ENCODE results near the gene NRXN3. TPM values are rescaled to one million over a fixed set of nuclear protein-coding genes. Genes with fewer than 3 reads are reported as not detected.

Gene NRXN3
- polyA plus RNA-seq, 1 of the 3 experiments (the other 2 are of a cell fraction), result 1.6 TPM

DNA sequence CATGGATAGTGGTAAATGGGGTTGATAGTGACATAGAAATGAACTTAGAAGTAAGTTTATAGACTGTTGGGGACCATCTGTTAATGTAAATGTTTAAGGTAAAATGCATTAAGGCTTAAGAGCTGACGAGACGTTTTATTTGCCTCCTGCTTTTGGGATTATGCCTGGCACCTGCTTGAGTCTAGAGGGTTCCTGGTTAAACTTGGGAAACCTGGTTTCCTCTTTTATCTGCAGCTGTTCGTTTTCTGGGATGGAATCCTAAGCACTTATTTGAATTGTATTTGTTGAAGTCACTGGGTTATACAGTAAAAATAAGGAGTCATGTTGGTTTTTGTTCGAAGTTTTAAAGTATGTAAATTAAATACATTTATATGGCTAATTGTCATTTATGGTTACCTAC lies 914.7 kb downstream of the NRXN3 start:
- Histone ChIP-seq H3K36me3 (replicated peaks in 1 of 2; ENCODE audit: control insufficient read depth in 1 of 2, insufficient read depth in 2 of 2, low read length in 1 of 2) (no peaks in the 10 kb centered on the region), H3K4me2 (no peak overlapping the region), H2AFZ (ENCODE audit: low read depth) (no peak overlapping the region), H3K4me3 (ENCODE audit: low read depth in 2 of 2, low read length in 1 of 2) (no peak overlapping the region), H3K27me3 (ENCODE audit: insufficient read depth) (no peaks in the 10 kb centered on the region), H3F3A (replicated peaks; ENCODE audit: insufficient read depth) (no peaks in the 10 kb centered on the region), H3K9me3 (no peaks in the 10 kb centered on the region), H3K79me2 (ENCODE audit: insufficient read depth) (no peaks in the 10 kb centered on the region), H3K9ac (no peak overlapping the region), H3K27ac (ENCODE audit: low read depth in 2 of 2, low read length in 1 of 2) (no peak overlapping the region), H3K4me1 (ENCODE audit: control insufficient read depth in 1 of 2, insufficient read depth in 2 of 2, low read depth in 1 of 2, low read length in 1 of 2) (no peaks in the 10 kb centered on the region), H4K20me1 (ENCODE audit: insufficient read depth) (no peaks in the 10 kb centered on the region), H3K9me2 (no peaks in the 10 kb centered on the region; the same call in 1 of the 2 replicates)
- ChIA-PET CTCF (no interaction called here), POLR2A (no interaction called here)
- 33% methylated on average over 4 of the region's 4 CpGs for WGBS (ENCODE audit: low lambda C conversion rate)
- no peak for TF ChIP-seq NRF1 (IDR thresholded peaks at IDR 0.05; ENCODE audit: low read depth, low read length)
- TF ChIP-seq, protein P1, sequence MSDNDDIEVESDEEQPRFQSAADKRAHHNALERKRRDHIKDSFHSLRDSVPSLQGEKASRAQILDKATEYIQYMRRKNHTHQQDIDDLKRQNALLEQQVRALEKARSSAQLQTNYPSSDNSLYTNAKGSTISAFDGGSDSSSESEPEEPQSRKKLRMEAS (IDR thresholded peaks at IDR 0.05; ENCODE audit: low read depth), result no peak
- TF ChIP-seq, protein P2, sequence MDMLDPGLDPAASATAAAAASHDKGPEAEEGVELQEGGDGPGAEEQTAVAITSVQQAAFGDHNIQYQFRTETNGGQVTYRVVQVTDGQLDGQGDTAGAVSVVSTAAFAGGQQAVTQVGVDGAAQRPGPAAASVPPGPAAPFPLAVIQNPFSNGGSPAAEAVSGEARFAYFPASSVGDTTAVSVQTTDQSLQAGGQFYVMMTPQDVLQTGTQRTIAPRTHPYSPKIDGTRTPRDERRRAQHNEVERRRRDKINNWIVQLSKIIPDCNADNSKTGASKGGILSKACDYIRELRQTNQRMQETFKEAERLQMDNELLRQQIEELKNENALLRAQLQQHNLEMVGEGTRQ (IDR thresholded peaks at IDR 0.05; ENCODE audit: borderline replicate concordance, low read depth, low read length), result no peak
- DNase-seq, result no peak

GRCh38 chr14:79089576-79089975 lies 919.4 kb downstream of the NRXN3 start:
- Histone ChIP-seq H4K20me1 (ENCODE audit: insufficient read depth) (no peaks in the 10 kb centered on the region), H3K36me3 (replicated peaks in 1 of 2; ENCODE audit: control insufficient read depth in 1 of 2, insufficient read depth in 2 of 2, low read length in 1 of 2) (no peaks in the 10 kb centered on the region), H3K4me1 (ENCODE audit: control insufficient read depth in 1 of 2, insufficient read depth in 2 of 2, low read depth in 1 of 2, low read length in 1 of 2) (no peaks in the 10 kb centered on the region; a peak in 1 of 4 replicates), H3K27me3 (ENCODE audit: insufficient read depth) (no peaks in the 10 kb centered on the region), H3K79me2 (ENCODE audit: insufficient read depth) (no peaks in the 10 kb centered on the region), H3K4me3 (ENCODE audit: low read depth in 2 of 2, low read length in 1 of 2) (no peak overlapping the region), H3K27ac (ENCODE audit: low read depth in 2 of 2, low read length in 1 of 2) (no peak overlapping the region), H3K9ac (no peak overlapping the region), H3K9me3 (no peaks in the 10 kb centered on the region), H3K4me2 (no peak overlapping the region), H3F3A (replicated peaks; ENCODE audit: insufficient read depth) (no peaks in the 10 kb centered on the region), H2AFZ (ENCODE audit: low read depth) (no peak overlapping the region), H3K9me2 (no peaks in the 10 kb centered on the region; the same call in 1 of the 2 replicates)
- 32% methylated on average over 3 of the region's 3 CpGs for WGBS (ENCODE audit: low lambda C conversion rate)
- ChIA-PET POLR2A (no interaction called here), CTCF (interaction anchor here (0.6 kb wide), 1 partner anchor 8 kb away, joined by 3 read pairs; no protein-coding TSS in a partner anchor)
- no peak for DNase-seq
- TF ChIP-seq GATA2 (CRISPR knock-in tag; IDR thresholded peaks at IDR 0.05), result no peak
- TF ChIP-seq, protein P1 (IDR thresholded peaks at IDR 0.05; ENCODE audit: low read depth), result no peak
- TF ChIP-seq TEAD4 (IDR thresholded peaks at IDR 0.05; ENCODE audit: borderline replicate concordance, insufficient read depth), result no peak
- TF ChIP-seq YY1 (IDR thresholded peaks at IDR 0.05; ENCODE audit: low read depth), result no peak
- no peak for TF ChIP-seq EP300 (IDR thresholded peaks at IDR 0.05; ENCODE audit: borderline replicate concordance in 1 of 2, low read depth in 1 of 2, low read length in 1 of 2)
- no peak for TF ChIP-seq GABPA (IDR thresholded peaks at IDR 0.05; ENCODE audit: low read depth)
- no peak for TF ChIP-seq REST (IDR thresholded peaks at IDR 0.05; ENCODE audit: low read depth, low read length)
- no peak for TF ChIP-seq CTCF (IDR thresholded peaks at IDR 0.05)
- TF ChIP-seq ELF1 (IDR thresholded peaks at IDR 0.05), result no peak
- no peak for TF ChIP-seq IRF3 (IDR thresholded peaks at IDR 0.05; ENCODE audit: low read depth, low read length)
- TF ChIP-seq, protein P3, sequence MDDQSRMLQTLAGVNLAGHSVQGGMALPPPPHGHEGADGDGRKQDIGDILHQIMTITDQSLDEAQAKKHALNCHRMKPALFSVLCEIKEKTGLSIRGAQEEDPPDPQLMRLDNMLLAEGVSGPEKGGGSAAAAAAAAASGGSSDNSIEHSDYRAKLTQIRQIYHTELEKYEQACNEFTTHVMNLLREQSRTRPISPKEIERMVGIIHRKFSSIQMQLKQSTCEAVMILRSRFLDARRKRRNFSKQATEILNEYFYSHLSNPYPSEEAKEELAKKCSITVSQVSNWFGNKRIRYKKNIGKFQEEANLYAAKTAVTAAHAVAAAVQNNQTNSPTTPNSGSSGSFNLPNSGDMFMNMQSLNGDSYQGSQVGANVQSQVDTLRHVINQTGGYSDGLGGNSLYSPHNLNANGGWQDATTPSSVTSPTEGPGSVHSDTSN (IDR thresholded peaks at IDR 0.05), result no peak

Data from SK-N-SH (cell line).